Astrocyte (in vitro differentiated cells and primary cell): ENCODE data around the gene TRMT1. TPM values are rescaled to one million over a fixed set of nuclear protein-coding genes. Genes with fewer than 3 reads are reported as not detected.

Experiments used
- DNase-seq: peaks from one replicate; pipeline ENCODE4 v3.0.0-alpha.2; 2010; ENCODE audit warnings: low read depth
- FAIRE-seq: peaks from 2 replicates; lab custom pipeline; 2011; peaks lifted over from hg19 to GRCh38; lab: Jason Lieb, UNC
- H2AFZ ChIP-seq: 2 replicates; pipeline ENCODE4 v1.6.0; 2012; ENCODE audit warnings: low read depth, low read length, inconsistent platforms
- H3K27ac ChIP-seq: 2 replicates; pipeline ENCODE4 v1.5.1; 2011; ENCODE audit warnings: low read depth, low read length, inconsistent platforms
- H3K27me3 ChIP-seq: 2 replicates; pipeline ENCODE4 v1.6.0; 2011; ENCODE audit warnings: low read length, inconsistent platforms; ENCODE audit not compliant: insufficient read depth
- H3K36me3 ChIP-seq: 2 replicates; pipeline ENCODE4 v1.5.1; 2011; ENCODE audit warnings: low read length, inconsistent platforms; ENCODE audit not compliant: insufficient read depth
- H3K4me1 ChIP-seq: 2 replicates; pipeline ENCODE4 v1.5.1; 2011; ENCODE audit warnings: low read length, inconsistent platforms; ENCODE audit not compliant: insufficient read depth
- H3K4me2 ChIP-seq: 2 replicates; pipeline ENCODE4 v1.6.0; 2012; ENCODE audit warnings: low read length, inconsistent platforms
- H3K4me3 ChIP-seq: 2 replicates; pipeline ENCODE4 v1.5.1; 2011; ENCODE audit warnings: low read depth, mild to moderate bottlenecking, low read length, inconsistent platforms; ENCODE audit not compliant: insufficient read depth
- H3K79me2 ChIP-seq: 2 replicates; pipeline ENCODE4 v1.6.0; 2012; ENCODE audit warnings: mild to moderate bottlenecking, low read length, inconsistent platforms; ENCODE audit not compliant: insufficient read depth
- H3K9ac ChIP-seq: 2 replicates; pipeline ENCODE4 v1.6.0; 2012; ENCODE audit warnings: mild to moderate bottlenecking, low read length, inconsistent platforms
- H3K9me3 ChIP-seq: 2 replicates; pipeline ENCODE4 v1.5.1; 2012; ENCODE audit warnings: low read depth, mild to moderate bottlenecking, low read length, inconsistent platforms; ENCODE audit not compliant: insufficient read depth
- H4K20me1 ChIP-seq: 2 replicates; pipeline ENCODE4 v1.6.0; 2012; ENCODE audit warnings: low read length, inconsistent platforms; ENCODE audit not compliant: insufficient read depth
- H3K27ac Mint-ChIP-seq: one replicate; pipeline ENCODE4 v1.8.0; 2021; ENCODE audit warnings: mild to moderate bottlenecking, mixed read lengths; ENCODE audit not compliant: unreplicated experiment
- H3K27me3 Mint-ChIP-seq: one replicate; pipeline ENCODE4 v1.8.0; 2021; ENCODE audit warnings: low read depth, mixed read lengths; ENCODE audit not compliant: unreplicated experiment
- H3K36me3 Mint-ChIP-seq: one replicate; pipeline ENCODE4 v1.8.0; 2021; ENCODE audit warnings: low read depth, mixed read lengths; ENCODE audit not compliant: unreplicated experiment
- H3K4me1 Mint-ChIP-seq: one replicate; pipeline ENCODE4 v1.8.0; 2021; ENCODE audit warnings: low read depth, mixed read lengths; ENCODE audit not compliant: unreplicated experiment
- H3K4me3 Mint-ChIP-seq: one replicate; pipeline ENCODE4 v1.8.0; 2021; ENCODE audit warnings: mild to moderate bottlenecking, moderate library complexity, mixed read lengths; ENCODE audit not compliant: unreplicated experiment
- H3K9me3 Mint-ChIP-seq: one replicate; pipeline ENCODE4 v1.8.0; 2021; ENCODE audit warnings: mild to moderate bottlenecking, mixed read lengths; ENCODE audit not compliant: unreplicated experiment
- EZH2 ChIP-seq: IDR thresholded peaks from 2 replicates; pipeline ENCODE4 v1.6.1; 2012; ENCODE audit warnings: mild to moderate bottlenecking, low read length, inconsistent platforms; ENCODE audit not compliant: insufficient read depth
- total RNA-seq: library from RNA; stranded (reverse); gene quantifications from 2 replicates; pipeline ENCODE4 v1.2.1, GENCODE V29; 2021
- TF ChIP-seq, protein P1 (sequence below): IDR thresholded peaks from 2 replicates; pipeline ENCODE4 v1.5.1; 2011; ENCODE audit warnings: low read depth, mild to moderate bottlenecking, inconsistent platforms, low read length, moderate library complexity; ENCODE audit not compliant: insufficient read depth

The TRMT1 gene
- total RNA-seq, 1 donor from 2014 or later, result 43.3 TPM

DNA sequence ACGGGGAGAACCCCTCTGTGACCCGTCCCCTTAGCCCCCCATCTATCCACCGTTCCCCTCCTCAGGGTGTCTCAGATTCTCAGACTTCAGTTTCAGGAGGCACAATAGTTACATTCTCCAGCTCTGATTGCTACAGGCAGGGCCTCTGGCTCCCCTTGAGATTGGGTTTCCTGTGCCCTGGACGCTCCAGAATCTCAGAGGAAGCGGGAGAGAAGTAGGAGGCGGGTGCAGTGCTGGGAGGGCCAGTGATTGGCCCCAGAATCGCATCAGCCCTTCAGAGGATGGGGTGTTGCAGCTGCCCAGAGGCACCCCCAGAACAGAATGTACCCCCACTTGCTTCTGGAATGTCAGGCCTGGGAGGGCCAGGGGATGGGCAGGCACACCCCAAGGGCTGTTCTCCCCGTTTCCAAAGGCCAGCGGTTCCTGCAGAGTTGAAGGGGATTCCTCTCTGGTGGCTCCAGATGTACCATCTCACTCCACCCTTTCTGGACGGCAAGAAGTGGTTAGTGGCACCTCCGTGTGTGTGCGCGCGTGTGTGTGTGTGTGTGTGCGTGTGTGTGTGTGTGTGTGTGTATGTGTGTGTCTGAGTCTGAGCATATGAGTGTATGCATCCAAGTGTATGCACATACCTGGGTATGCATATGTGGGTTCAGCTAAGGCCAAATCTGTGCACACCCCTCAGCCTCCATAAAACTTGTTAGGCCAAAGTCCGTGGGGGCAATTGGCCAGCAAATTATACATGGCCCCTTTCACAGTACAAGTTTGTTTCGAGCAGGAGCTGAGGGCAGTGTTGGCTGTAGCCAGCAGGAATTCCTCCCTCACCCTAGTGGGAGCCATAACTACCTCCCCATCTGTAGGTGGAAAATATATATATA lies 49.4 kb downstream of the TRMT1 start:
- Histone ChIP-seq H2AFZ (no peak overlapping the region), H3K79me2 (peaks cover 97% of the 10 kb centered on the region), H3K27ac (no peak overlapping the region), H3K4me1 (peaks cover 14% of the 10 kb centered on the region), H3K9ac (no peak overlapping the region), H3K4me2 (no peak overlapping the region), H3K36me3 (no peaks in the 10 kb centered on the region), H3K9me3 (no peaks in the 10 kb centered on the region), H3K27me3 (no peaks in the 10 kb centered on the region), H4K20me1 (peaks cover 97% of the 10 kb centered on the region), H3K4me3 (no peak overlapping the region)
- Mint-ChIP-seq H3K27ac (no peak overlapping the region), H3K4me1 (peaks cover 7% of the 10 kb centered on the region), H3K4me3 (no peak overlapping the region), H3K36me3 (peaks cover 3% of the 10 kb centered on the region), H3K27me3 (peaks cover 91% of the 10 kb centered on the region), H3K9me3 (no peaks in the 10 kb centered on the region)
- FAIRE-seq (no peak), DNase-seq (no peak)
- TF ChIP-seq EZH2, result no peak
- TF ChIP-seq, protein P1, sequence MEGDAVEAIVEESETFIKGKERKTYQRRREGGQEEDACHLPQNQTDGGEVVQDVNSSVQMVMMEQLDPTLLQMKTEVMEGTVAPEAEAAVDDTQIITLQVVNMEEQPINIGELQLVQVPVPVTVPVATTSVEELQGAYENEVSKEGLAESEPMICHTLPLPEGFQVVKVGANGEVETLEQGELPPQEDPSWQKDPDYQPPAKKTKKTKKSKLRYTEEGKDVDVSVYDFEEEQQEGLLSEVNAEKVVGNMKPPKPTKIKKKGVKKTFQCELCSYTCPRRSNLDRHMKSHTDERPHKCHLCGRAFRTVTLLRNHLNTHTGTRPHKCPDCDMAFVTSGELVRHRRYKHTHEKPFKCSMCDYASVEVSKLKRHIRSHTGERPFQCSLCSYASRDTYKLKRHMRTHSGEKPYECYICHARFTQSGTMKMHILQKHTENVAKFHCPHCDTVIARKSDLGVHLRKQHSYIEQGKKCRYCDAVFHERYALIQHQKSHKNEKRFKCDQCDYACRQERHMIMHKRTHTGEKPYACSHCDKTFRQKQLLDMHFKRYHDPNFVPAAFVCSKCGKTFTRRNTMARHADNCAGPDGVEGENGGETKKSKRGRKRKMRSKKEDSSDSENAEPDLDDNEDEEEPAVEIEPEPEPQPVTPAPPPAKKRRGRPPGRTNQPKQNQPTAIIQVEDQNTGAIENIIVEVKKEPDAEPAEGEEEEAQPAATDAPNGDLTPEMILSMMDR, result no peak

DNA sequence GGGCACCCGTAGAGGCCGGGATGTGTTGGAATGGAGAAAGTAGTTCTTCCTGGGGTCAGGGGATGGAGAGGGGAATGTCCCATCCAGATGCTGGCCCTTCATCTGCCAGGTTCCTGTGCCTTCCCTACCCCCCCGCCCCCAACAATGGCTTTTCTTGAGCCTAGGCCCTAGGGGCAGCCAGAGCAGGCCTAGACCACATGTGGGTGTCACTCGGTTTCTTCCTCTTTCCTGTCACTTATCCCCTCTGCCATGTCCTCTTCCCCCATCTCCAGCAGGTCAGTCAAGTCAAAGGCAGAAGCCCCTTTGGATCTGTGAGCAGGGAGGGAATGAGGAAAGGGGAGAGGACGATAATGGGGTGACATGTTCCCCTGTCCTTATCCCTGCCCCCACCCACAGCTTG lies 50.3 kb downstream of the TRMT1 start:
- H3K79me2 ChIP-seq, result peaks cover 97% of the 10 kb centered on the region
- Mint-ChIP-seq H3K4me1 (peaks cover 10% of the 10 kb centered on the region), H3K4me3 (no peak overlapping the region), H3K27ac (no peak overlapping the region), H3K36me3 (peaks cover 3% of the 10 kb centered on the region), H3K27me3 (peaks cover 86% of the 10 kb centered on the region), H3K9me3 (no peaks in the 10 kb centered on the region)
- peaks cover 92% of the 10 kb centered on the region for H4K20me1 ChIP-seq
- FAIRE-seq (no peak), DNase-seq (no peak)
- H3K4me2 ChIP-seq, result no peak overlapping the region
- peaks cover 22% of the 10 kb centered on the region for H3K4me1 ChIP-seq
- no peaks in the 10 kb centered on the region for H3K36me3 ChIP-seq
- no peak overlapping the region for H2AFZ ChIP-seq
- H3K4me3 ChIP-seq, result no peak overlapping the region
- no peak overlapping the region for H3K9ac ChIP-seq
- no peak for TF ChIP-seq EZH2
- TF ChIP-seq, protein P1, result no peak
- H3K27me3 ChIP-seq, result no peaks in the 10 kb centered on the region
- no peaks in the 10 kb centered on the region for H3K9me3 ChIP-seq
- H3K27ac ChIP-seq, result no peak overlapping the region

DNA sequence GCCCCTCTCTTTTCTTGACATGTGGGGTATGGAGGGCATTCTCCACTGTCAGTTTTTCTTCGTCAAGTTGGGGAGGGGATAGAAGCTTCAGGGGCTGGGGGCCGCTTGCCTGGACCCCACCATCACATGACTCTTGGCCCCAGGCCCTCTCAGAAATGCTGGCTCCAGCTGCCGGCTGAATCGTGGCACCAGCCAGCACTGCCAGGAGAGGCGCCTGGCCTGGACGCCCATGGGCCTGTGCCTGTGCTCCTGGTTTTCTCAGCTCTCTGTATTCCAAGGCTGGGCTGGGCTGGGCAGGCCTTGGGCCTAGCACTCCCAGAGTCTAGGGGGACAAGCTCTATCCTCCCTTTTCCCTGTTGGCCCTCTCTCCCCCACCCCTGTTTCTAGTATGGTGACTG lies 52.4 kb downstream of the TRMT1 start:
- Mint-ChIP-seq H3K36me3 (peaks cover 3% of the 10 kb centered on the region), H3K9me3 (no peaks in the 10 kb centered on the region), H3K4me1 (peaks cover 12% of the 10 kb centered on the region), H3K27me3 (peaks cover 69% of the 10 kb centered on the region), H3K4me3 (no peak overlapping the region), H3K27ac (no peak overlapping the region)
- no peak overlapping the region for H3K9ac ChIP-seq
- TF ChIP-seq, protein P1, result no peak
- TF ChIP-seq EZH2, result no peak
- no peaks in the 10 kb centered on the region for H3K9me3 ChIP-seq
- FAIRE-seq (no peak), DNase-seq (no peak)
- peaks cover 93% of the 10 kb centered on the region for H3K79me2 ChIP-seq
- H3K4me1 ChIP-seq, result peaks cover 28% of the 10 kb centered on the region
- H3K27ac ChIP-seq, result no peak overlapping the region
- H2AFZ ChIP-seq, result no peak overlapping the region
- no peaks in the 10 kb centered on the region for H3K36me3 ChIP-seq
- H3K4me2 ChIP-seq, result no peak overlapping the region
- no peak overlapping the region for H3K4me3 ChIP-seq
- peaks cover 72% of the 10 kb centered on the region for H4K20me1 ChIP-seq
- no peaks in the 10 kb centered on the region for H3K27me3 ChIP-seq
